ENCODE data around the gene BAZ2A. TPM values are rescaled to one million over a fixed set of nuclear protein-coding genes. Genes with fewer than 3 reads are reported as not detected.
"Not testable (repeated sequence)": the region's sequence is repeated elsewhere in the genome, so short reads cannot be mapped to it uniquely, and the experiment has no call there.

BAZ2A gene
- total RNA-seq, 5 donors from 2014 or later (not counting 1 experiment from before 2014, with no cell fraction given): 149 to 257 (median 172) TPM

- Mint-ChIP-seq H3K27me3 (no peaks in the 10 kb centered on the region), H3K9me3 (no peaks in the 10 kb centered on the region), H3K4me3 (no peak overlapping the region), H3K27ac (no peak overlapping the region), H3K4me1 (peaks cover 14 to 21% (median 20%) of the 10 kb centered on the region in 3 donors), H3K36me3 (peaks cover 10% of the 10 kb centered on the region)
- peaks cover 0 to 2% of the 10 kb centered on the region in 2 donors for H3K36me3 ChIP-seq (ENCODE audit: control insufficient read depth in 2 of 2, extremely low read depth in 1 of 2, insufficient read depth in 1 of 2, low read length in 1 of 2)
- H3K9me3 ChIP-seq: no peaks in the 10 kb centered on the region
- H3K27me3 ChIP-seq (replicated peaks in 1 of 2; ENCODE audit: control insufficient read depth in 2 of 2, extremely low read depth in 1 of 2, insufficient read depth in 2 of 2, low read length in 1 of 2): no peaks in the 10 kb centered on the region
- H3K4me3 ChIP-seq (ENCODE audit: control insufficient read depth in 1 of 2, extremely low read depth in 1 of 2, low read length in 1 of 2): no peak overlapping the region
- CTCF ChIA-PET: interaction anchor here (0.6 to 0.8 kb wide), 3 partner anchors 15 to 750 kb away, joined by 3 to 7 read pairs (median 4); no protein-coding TSS in a partner anchor
- POLR2A ChIA-PET: interaction anchor here (0.6 to 0.7 kb wide), 2 partner anchors 33 to 89 kb away, joined by 4 to 6 read pairs; no protein-coding TSS in a partner anchor
- H3K27ac ChIP-seq (ENCODE audit: low read length): no peak overlapping the region
- peaks cover 8 to 16% of the 10 kb centered on the region in 2 experiments for H3K4me1 ChIP-seq (ENCODE audit: control insufficient read depth in 1 of 2, extremely low read depth in 1 of 2, insufficient read depth in 2 of 2, low read length in 2 of 2)
- no CpG with 5 or more reads among the region's 4 CpGs for WGBS (ENCODE audit: insufficient coverage)
- DNase-seq: no peak
- ATAC-seq (replicated peaks in 1 of 4): no peak
Observed at GRCh38 chr12:56585098-56585497, 45.0 kb downstream of the BAZ2A start.

GRCh38 chr12:56581418-56582145 is 48.5 kb downstream of the BAZ2A start:
- peaks cover 14 to 21% (median 20%) of the 10 kb centered on the region in 3 donors for H3K4me1 Mint-ChIP-seq
- no peaks in the 10 kb centered on the region for H3K36me3 Mint-ChIP-seq
- POLR2A ChIA-PET: no interaction called here
- no peaks in the 10 kb centered on the region for H3K27me3 Mint-ChIP-seq
- H3K4me3 Mint-ChIP-seq: peak overlapping the region in 1 of 3 donors; percentile 18
- Histone ChIP-seq H3K4me1 (ENCODE audit: control insufficient read depth in 1 of 2, extremely low read depth in 1 of 2, insufficient read depth in 2 of 2, low read length in 2 of 2) (peaks cover 8 to 16% of the 10 kb centered on the region in 2 experiments), H3K9me3 (no peaks in the 10 kb centered on the region), H3K4me3 (ENCODE audit: control insufficient read depth in 1 of 2, extremely low read depth in 1 of 2, low read length in 1 of 2) (no peak overlapping the region), H3K36me3 (ENCODE audit: control insufficient read depth in 2 of 2, extremely low read depth in 1 of 2, insufficient read depth in 1 of 2, low read length in 1 of 2) (no peaks in the 10 kb centered on the region), H3K27ac (ENCODE audit: low read length) (peak overlapping the region; percentile 62), H3K27me3 (replicated peaks in 1 of 2; ENCODE audit: control insufficient read depth in 2 of 2, extremely low read depth in 1 of 2, insufficient read depth in 2 of 2, low read length in 1 of 2) (no peaks in the 10 kb centered on the region)
- ATAC-seq (replicated peaks in 1 of 4) (peak; percentile 91 to 98 (median 95)), DNase-seq (peak in 11 of 35 experiments; percentile 8 to 54 (median 15))
- CTCF ChIA-PET: interaction anchor here (0.6 to 1.2 kb wide), 4 partner anchors 8 to 118 kb away, joined by 3 to 4 read pairs (median 3); no protein-coding TSS in a partner anchor
- 73% methylated on average over 7 of the region's 10 CpGs for WGBS (ENCODE audit: insufficient coverage)
- no peaks in the 10 kb centered on the region for H3K9me3 Mint-ChIP-seq
- peak overlapping the region; percentile 84 to 88 for H3K27ac Mint-ChIP-seq

GRCh38 chr12:56578983-56579546 is 51.1 kb downstream of the BAZ2A start:
- POLR2A ChIA-PET: interaction anchor here in 1 of 2 donors (0.6 to 0.7 kb wide), 2 partner anchors 57 to 818 kb away, joined by 7 to 12 read pairs; partner anchors contain the start of gene RBMS2
- no peaks in the 10 kb centered on the region for H3K36me3 Mint-ChIP-seq
- H3K4me3 Mint-ChIP-seq: no peak overlapping the region
- no peaks in the 10 kb centered on the region for H3K9me3 Mint-ChIP-seq
- no peaks in the 10 kb centered on the region for H3K9me3 ChIP-seq
- no peak overlapping the region for H3K4me3 ChIP-seq (ENCODE audit: control insufficient read depth in 1 of 2, extremely low read depth in 1 of 2, low read length in 1 of 2)
- no peak overlapping the region for H3K27ac ChIP-seq (ENCODE audit: low read length)
- ATAC-seq (replicated peaks in 1 of 4): no peak
- H3K4me1 ChIP-seq (ENCODE audit: control insufficient read depth in 1 of 2, extremely low read depth in 1 of 2, insufficient read depth in 2 of 2, low read length in 2 of 2): peaks cover 8 to 16% of the 10 kb centered on the region in 2 experiments
- no peaks in the 10 kb centered on the region for H3K27me3 ChIP-seq (replicated peaks in 1 of 2; ENCODE audit: control insufficient read depth in 2 of 2, extremely low read depth in 1 of 2, insufficient read depth in 2 of 2, low read length in 1 of 2)
- no peaks in the 10 kb centered on the region for H3K27me3 Mint-ChIP-seq
- H3K36me3 ChIP-seq (ENCODE audit: control insufficient read depth in 2 of 2, extremely low read depth in 1 of 2, insufficient read depth in 1 of 2, low read length in 1 of 2): no peaks in the 10 kb centered on the region
- CTCF ChIA-PET: interaction anchor here in 1 of 2 donors (0.5 to 0.7 kb wide), 3 partner anchors 71 to 568 kb away, joined by 3 to 8 read pairs (median 4); no protein-coding TSS in a partner anchor
- H3K4me1 Mint-ChIP-seq: peaks cover 14 to 21% (median 20%) of the 10 kb centered on the region in 3 donors
- H3K27ac Mint-ChIP-seq: no peak overlapping the region
- no CpG with 5 or more reads among the region's 10 CpGs for WGBS (ENCODE audit: insufficient coverage)
- DNase-seq: no peak

- not testable (repeated sequence) for H3K27me3 ChIP-seq (replicated peaks in 1 of 2; ENCODE audit: control insufficient read depth in 2 of 2, extremely low read depth in 1 of 2, insufficient read depth in 2 of 2, low read length in 1 of 2); H3K4me3 ChIP-seq (ENCODE audit: control insufficient read depth in 1 of 2, extremely low read depth in 1 of 2, low read length in 1 of 2); H3K27ac ChIP-seq (ENCODE audit: low read length); H3K27me3 Mint-ChIP-seq; H3K36me3 ChIP-seq (ENCODE audit: control insufficient read depth in 2 of 2, extremely low read depth in 1 of 2, insufficient read depth in 1 of 2, low read length in 1 of 2); H3K9me3 ChIP-seq; DNase-seq; H3K9me3 Mint-ChIP-seq; H3K27ac Mint-ChIP-seq; ATAC-seq (replicated peaks in 1 of 4); H3K36me3 Mint-ChIP-seq; H3K4me3 Mint-ChIP-seq
- peaks cover 6 to 15% of the 10 kb centered on the region in 2 experiments for H3K4me1 ChIP-seq (ENCODE audit: control insufficient read depth in 1 of 2, extremely low read depth in 1 of 2, insufficient read depth in 2 of 2, low read length in 2 of 2)
- WGBS (ENCODE audit: insufficient coverage): no CpG with 5 or more reads among the region's 7 CpGs
- ChIA-PET POLR2A (interaction anchor here in 1 of 2 donors (0.6 kb wide), 3 partner anchors 36 to 842 kb away, joined by 4 to 11 read pairs (median 6); partner anchors contain the start of gene RBMS2), CTCF (interaction anchor here (0.6 to 0.8 kb wide), 8 partner anchors 10 to 287 kb away, joined by 3 to 8 read pairs (median 4); no protein-coding TSS in a partner anchor)
- H3K4me1 Mint-ChIP-seq: peaks cover 14 to 15% (median 14%) of the 10 kb centered on the region in 3 donors
Observed at GRCh38 chr12:56577248-56577647, 52.9 kb downstream of the BAZ2A start.

- POLR2A ChIA-PET: interaction anchor here (0.6 to 1.0 kb wide), 3 partner anchors 23 to 216 kb away, joined by 3 to 6 read pairs (median 4); partner anchors contain the start of gene ATP5F1B (in 1 of the 2)
- Mint-ChIP-seq H3K4me3 (no peak overlapping the region), H3K4me1 (peaks cover 16 to 20% (median 18%) of the 10 kb centered on the region in 3 donors), H3K36me3 (no peaks in the 10 kb centered on the region), H3K27ac (no peak overlapping the region), H3K9me3 (no peaks in the 10 kb centered on the region), H3K27me3 (no peaks in the 10 kb centered on the region)
- DNase-seq: no peak
- no peaks in the 10 kb centered on the region for H3K9me3 ChIP-seq
- ATAC-seq (replicated peaks in 1 of 4): no peak
- H3K4me1 ChIP-seq (ENCODE audit: control insufficient read depth in 1 of 2, extremely low read depth in 1 of 2, insufficient read depth in 2 of 2, low read length in 2 of 2): peaks cover 15 to 24% of the 10 kb centered on the region in 2 experiments
- H3K27me3 ChIP-seq (replicated peaks in 1 of 2; ENCODE audit: control insufficient read depth in 2 of 2, extremely low read depth in 1 of 2, insufficient read depth in 2 of 2, low read length in 1 of 2): no peaks in the 10 kb centered on the region
- CTCF ChIA-PET: interaction anchor here (0.6 to 2.7 kb wide), 4 partner anchors 60 to 446 kb away, joined by 3 to 29 read pairs (median 10); partner anchors contain the start of gene ESYT1 (in 1 of the 2)
- H3K36me3 ChIP-seq (ENCODE audit: control insufficient read depth in 2 of 2, extremely low read depth in 1 of 2, insufficient read depth in 1 of 2, low read length in 1 of 2): no peaks in the 10 kb centered on the region
- no peak overlapping the region for H3K4me3 ChIP-seq (ENCODE audit: control insufficient read depth in 1 of 2, extremely low read depth in 1 of 2, low read length in 1 of 2)
- WGBS (ENCODE audit: insufficient coverage): no CpG with 5 or more reads among the region's 2 CpGs
- H3K27ac ChIP-seq (ENCODE audit: low read length): no peak overlapping the region
Observed at GRCh38 chr12:56574210-56574609, 55.9 kb downstream of the BAZ2A start.

GRCh38 chr12:56572288-56572687 is 57.8 kb downstream of the BAZ2A start:
- ATAC-seq (replicated peaks in 1 of 4) (no peak), DNase-seq (no peak)
- peaks cover 20 to 24% (median 21%) of the 10 kb centered on the region in 3 donors for H3K4me1 Mint-ChIP-seq
- WGBS (ENCODE audit: insufficient coverage): no CpG with 5 or more reads among the region's 1 CpG
- H3K27ac Mint-ChIP-seq: no peak overlapping the region
- no peak overlapping the region for H3K27ac ChIP-seq (ENCODE audit: low read length)
- H3K9me3 Mint-ChIP-seq: no peaks in the 10 kb centered on the region
- H3K36me3 ChIP-seq (ENCODE audit: control insufficient read depth in 2 of 2, extremely low read depth in 1 of 2, insufficient read depth in 1 of 2, low read length in 1 of 2): no peaks in the 10 kb centered on the region
- no peak overlapping the region for H3K4me3 Mint-ChIP-seq
- ChIA-PET POLR2A (no interaction called here), CTCF (interaction anchor here (0.5 to 2.7 kb wide), 4 partner anchors 18 to 70 kb away, joined by 3 to 29 read pairs (median 4); no protein-coding TSS in a partner anchor)
- H3K27me3 ChIP-seq (replicated peaks in 1 of 2; ENCODE audit: control insufficient read depth in 2 of 2, extremely low read depth in 1 of 2, insufficient read depth in 2 of 2, low read length in 1 of 2): no peaks in the 10 kb centered on the region
- no peaks in the 10 kb centered on the region for H3K36me3 Mint-ChIP-seq
- H3K9me3 ChIP-seq: no peaks in the 10 kb centered on the region
- H3K27me3 Mint-ChIP-seq: no peaks in the 10 kb centered on the region
- no peak overlapping the region for H3K4me3 ChIP-seq (ENCODE audit: control insufficient read depth in 1 of 2, extremely low read depth in 1 of 2, low read length in 1 of 2)
- peaks cover 15 to 24% of the 10 kb centered on the region in 2 experiments for H3K4me1 ChIP-seq (ENCODE audit: control insufficient read depth in 1 of 2, extremely low read depth in 1 of 2, insufficient read depth in 2 of 2, low read length in 2 of 2)
